Fibroblast of villous mesenchyme (primary cell): ENCODE results near the gene TIGD3. TPM values are rescaled to one million over a fixed set of nuclear protein-coding genes. Genes with fewer than 3 reads are reported as not detected.
A peak's percentile ranks its signal among the peaks of the same experiment; 100 is the strongest.

Source experiments
- DNase-seq: peaks from one replicate; pipeline ENCODE4 v3.0.0-alpha.2; 2010; ENCODE audit warnings: low read depth
- H3K4me3 ChIP-seq: 2 replicates; pipeline ENCODE4 v1.5.1; 2011; ENCODE audit warnings: low read depth, mild to moderate bottlenecking, low read length
- CTCF ChIP-seq: IDR thresholded peaks from 2 replicates; pipeline ENCODE4 v1.5.1; 2012; ENCODE audit warnings: low read depth, mild to moderate bottlenecking, low read length; ENCODE audit not compliant: insufficient read depth
- total RNA-seq: library from RNA; depleted of rRNA; stranded (reverse); fragments of >200 nt; gene quantifications from 2 replicates; pipeline ENCODE4 v1.2.3, GENCODE V29; 2012

The TIGD3 gene
- total RNA-seq, 1 donor: not detected

- DNase-seq: no peak
- TF ChIP-seq CTCF: no peak
- no peak overlapping the region for H3K4me3 ChIP-seq
Measured at GRCh38 chr11:65370659-65371049, 16.1 kb downstream of the TIGD3 start.

GRCh38 chr11:65373839-65374580 lies 19.5 kb downstream of the TIGD3 start:
- H3K4me3 ChIP-seq: no peak overlapping the region
- DNase-seq: no peak
- no peak for TF ChIP-seq CTCF

GRCh38 chr11:65375012-65375411 lies 20.5 kb downstream of the TIGD3 start:
- H3K4me3 ChIP-seq: no peak overlapping the region
- DNase-seq: peak; percentile 37
- no peak for TF ChIP-seq CTCF

GRCh38 chr11:65376138-65376713 lies 21.7 kb downstream of the TIGD3 start:
- no peak overlapping the region for H3K4me3 ChIP-seq
- TF ChIP-seq CTCF: no peak
- DNase-seq: no peak

- TF ChIP-seq CTCF: no peak
- no peak for DNase-seq
- H3K4me3 ChIP-seq: no peak overlapping the region
Measured at GRCh38 chr11:65377036-65377435, 22.5 kb downstream of the TIGD3 start.

GRCh38 chr11:65377777-65378176 lies 23.2 kb downstream of the TIGD3 start:
- DNase-seq: no peak
- no peak overlapping the region for H3K4me3 ChIP-seq
- no peak for TF ChIP-seq CTCF
